A549 (cell line): ENCODE data around the gene AADAC. TPM values are rescaled to one million over a fixed set of nuclear protein-coding genes. Genes with fewer than 3 reads are reported as not detected.

Source experiments
- ATAC-seq, 2 experiments: fragments of 200-7000 bp in 1 of 2; fragments of >200 bp in 1 of 2; cut with Nextera tagmentation in 1 of 2; cut with Tn5 transposase in 1 of 2; 3 replicates each; pipeline versions ENCODE4 v1.8.0 to v1.9.1; 2018 to 2020; ENCODE audit warnings: mild to moderate bottlenecking in 1 of 2, moderate library complexity in 1 of 2
- CTCF ChIA-PET: fragments of 300-600 bp; sonication (Branson Sonifier 250); formaldehyde crosslinking; extraction: SDS; loops from one replicate; lab custom pipeline; 2021; ENCODE audit warnings: antibody characterized with exemption, inconsistent platforms; lab: Yijun Ruan, JAX
- POLR2A ChIA-PET: fragments of 350-600 bp; formaldehyde crosslinking; extraction: SDS; loops from one replicate; lab custom pipeline; 2021; ENCODE audit warnings: antibody characterized with exemption, inconsistent platforms; lab: Yijun Ruan, JAX
- DNase-seq, 2 experiments: peaks; one replicate each; pipeline versions ENCODE4 v3.0.0 to v3.0.0-alpha.2; 2011 to 2016; ENCODE audit warnings: low read depth in 1 of 2, low spot score in 1 of 2
- FAIRE-seq: peaks from 2 replicates; lab custom pipeline; 2011; peaks lifted over from hg19 to GRCh38; lab: Jason Lieb, UNC
- H3K27ac ChIP-seq, 2 experiments: fragments of >200 bp; sonication (Bioruptor Twin); formaldehyde crosslinking; 3 replicates each; pipeline ENCODE4 v1.5.1; 2016 to 2017
- H3K4me1 ChIP-seq: fragments of >200 bp; sonication (Bioruptor Twin); formaldehyde crosslinking; 3 replicates; pipeline ENCODE4 v1.6.1; 2016
- H3K4me2 ChIP-seq: fragments of >200 bp; sonication (Bioruptor Twin); formaldehyde crosslinking; 3 replicates; pipeline ENCODE4 v1.6.1; 2016
- H3K4me3 ChIP-seq: fragments of >200 bp; sonication (Bioruptor Twin); formaldehyde crosslinking; 3 replicates; pipeline ENCODE4 v1.5.1; 2016
- H3K9me3 ChIP-seq: fragments of >200 bp; sonication (Bioruptor Twin); formaldehyde crosslinking; 3 replicates; pipeline ENCODE4 v1.6.1; 2016
- BHLHE40 ChIP-seq: IDR thresholded peaks from 2 replicates; pipeline ENCODE4 v1.6.1; 2012; ENCODE audit warnings: low read depth, low read length, inconsistent platforms
- CEBPB ChIP-seq, 2 experiments: fragments of >200 bp in 1 of 2; sonication (Bioruptor Twin) in 1 of 2; formaldehyde crosslinking in 1 of 2; IDR thresholded peaks; 2 replicates each; pipeline ENCODE4 v1.6.1; 2012 to 2016
- CHD2 ChIP-seq: fragments of 150-350 bp; IDR thresholded peaks from 2 replicates; pipeline ENCODE4 v1.6.1; 2014; ENCODE audit warnings: low read length; ENCODE audit not compliant: partially characterized antibody
- CTCF ChIP-seq: fragments of >200 bp; sonication (Bioruptor Twin); formaldehyde crosslinking; IDR thresholded peaks from 3 replicates; pipeline ENCODE4 v1.5.1; 2016
- E2F6 ChIP-seq: IDR thresholded peaks from 2 replicates; pipeline ENCODE4 v1.6.1; 2012; ENCODE audit warnings: low read depth, borderline replicate concordance
- FOSL2 ChIP-seq, 2 experiments: fragments of 450-650 bp in 1 of 2; fragments of >200 bp in 1 of 2; sonication (Bioruptor Twin) in 1 of 2; formaldehyde crosslinking; IDR thresholded peaks; 2 replicates each; pipeline versions ENCODE4 v1.5.0 to v1.6.1; 2016 to 2020; ENCODE audit warnings: mild to moderate bottlenecking in 1 of 2, moderate library complexity in 1 of 2
- HOXA7 ChIP-seq: fragments of 250-450 bp; sonication (Bioruptor Pico); IDR thresholded peaks from 2 replicates; pipeline ENCODE4 v1.5.0; 2020; ENCODE audit warnings: mild to moderate bottlenecking, moderate library complexity
- NFE2L2 ChIP-seq: fragments of 150-350 bp; conservative IDR thresholded peaks from 2 replicates; pipeline ENCODE4 v1.6.1; 2014; ENCODE audit warnings: low read length
- RAD21 ChIP-seq, 2 experiments: fragments of >200 bp in 1 of 2; sonication (Bioruptor Twin) in 1 of 2; formaldehyde crosslinking in 1 of 2; IDR thresholded peaks in 1 of 2; conservative IDR thresholded peaks in 1 of 2; 2 replicates in 1 of 2; 3 replicates in 1 of 2; pipeline ENCODE4 v1.6.1; 2012 to 2018; ENCODE audit warnings: inconsistent platforms in 1 of 2
- SMC3 ChIP-seq: fragments of >200 bp; sonication (Bioruptor Twin); formaldehyde crosslinking; IDR thresholded peaks from 3 replicates; pipeline ENCODE4 v1.6.1; 2018; ENCODE audit warnings: inconsistent platforms
- TFCP2L1 ChIP-seq: fragments of 250-450 bp; sonication (Bioruptor Pico); IDR thresholded peaks from 2 replicates; pipeline ENCODE4 v1.5.0; 2021; ENCODE audit warnings: mild to moderate bottlenecking
- USF2 ChIP-seq: fragments of 450-650 bp; IDR thresholded peaks from 2 replicates; pipeline ENCODE4 v1.6.1; 2014; ENCODE audit warnings: antibody characterized with exemption
- WGBS: methylation state at CpG from one replicate; pipeline ENCODE4 v1.1.6; 2017; ENCODE audit errors: missing lambda C conversion rate; 5-methylcytosine and 5-hydroxymethylcytosine counted together
- polyA plus RNA-seq, 4 experiments: library from polyadenylated mRNA; depleted of rRNA in 3 of 4; stranded (reverse); fragments of >200 nt; fragmentation: RNase III in 1 of 4; extraction: RNeasy Plus Mini Kit Qiagen cat#74134 plus additional on column Dnase treatment in 1 of 4; gene quantifications; 2 replicates in 3 of 4; 3 replicates in 1 of 4; pipeline ENCODE4 v1.2.3, GENCODE V29; 2011 to 2017

AADAC gene
- polyA plus RNA-seq, 2 of the 4 experiments (the other 2 are of a cell fraction): 15.3 to 45.0 TPM

GRCh38 chr3:151838574-151839312 lies 24.8 kb downstream of the AADAC start:
- TF ChIP-seq SMC3 (peak; percentile 90), E2F6 (no peak), CTCF (peak; percentile 82), USF2 (no peak), RAD21 (conservative IDR thresholded peaks at IDR 0.05 in 1 of 2, IDR thresholded peaks at IDR 0.05 in 1 of 2) (peak; percentile 94), CEBPB (IDR thresholded peaks at IDR 0.05) (peak; percentile 16 to 48; a peak in 2 of 4 replicates), FOSL2 (IDR thresholded peaks at IDR 0.05) (no peak), FOSL2 (CRISPR knock-in tag; IDR thresholded peaks at IDR 0.05) (peak; percentile 27; the same call in 1 of the 2 replicates)
- H3K4me1 ChIP-seq: peaks cover 52% of the 10 kb centered on the region
- ATAC-seq (peak; percentile 61 to 82; a peak in 4 of 6 replicates), DNase-seq (peak; percentile 27 to 89), FAIRE-seq (no peak)
- WGBS: 55% methylated on average over 19 of the region's 19 CpGs
- H3K27ac ChIP-seq: peak overlapping the region; percentile 82 to 88
- ChIA-PET CTCF (interaction anchor here (0.7 to 7.2 kb wide), 28 partner anchors 9 to 671 kb away, joined by 3 to 71 read pairs (median 4); no protein-coding TSS in a partner anchor), POLR2A (interaction anchor here (1.7 kb wide), 1 partner anchor 69 kb away, joined by 5 read pairs; no protein-coding TSS in a partner anchor)
- no peaks in the 10 kb centered on the region for H3K9me3 ChIP-seq
- no peak overlapping the region for H3K4me3 ChIP-seq
- peak overlapping the region; percentile 30; the same call in 2 of the 3 replicates for H3K4me2 ChIP-seq

- ATAC-seq (no peak), DNase-seq (no peak), FAIRE-seq (no peak)
- 93% methylated on average over 1 of the region's 1 CpG for WGBS
- POLR2A ChIA-PET: no interaction called here
- TF ChIP-seq USF2 (no peak), HOXA7 (no peak), CTCF (no peak), NFE2L2 (no peak), E2F6 (no peak), CHD2 (no peak), RAD21 (conservative IDR thresholded peaks at IDR 0.05 in 1 of 2, IDR thresholded peaks at IDR 0.05 in 1 of 2) (no peak), SMC3 (no peak; the same call in 2 of the 3 replicates), BHLHE40 (no peak), TFCP2L1 (CRISPR knock-in tag) (no peak)
- Histone ChIP-seq H3K27ac (peak overlapping the region; percentile 46 to 82), H3K4me1 (peaks cover 57% of the 10 kb centered on the region), H3K4me2 (no peak overlapping the region), H3K9me3 (no peaks in the 10 kb centered on the region), H3K4me3 (no peak overlapping the region)
- CTCF ChIA-PET: interaction anchor here (0.7 to 7.2 kb wide), 26 partner anchors 9 to 671 kb away, joined by 3 to 71 read pairs (median 4); no protein-coding TSS in a partner anchor
Observed at GRCh38 chr3:151839313-151839631, 25.4 kb downstream of the AADAC start.
